HPDE6-E6E7 (cell line): ENCODE data around the gene HDAC8.
"Not testable (repeated sequence)": the region's sequence is repeated elsewhere in the genome, so short reads cannot be mapped to it uniquely, and the experiment has no call there.

Experiments
- DNase-seq: peaks from one replicate; pipeline ENCODE4 v3.0.0; 2011; ENCODE audit warnings: missing footprints; ENCODE audit errors: extremely low spot score

HDAC8 gene

GRCh38 chrX:72461766-72462165 is 110.9 kb downstream of the HDAC8 start:
- no peak for DNase-seq

- DNase-seq: no peak
Measured at GRCh38 chrX:72461288-72461687, 111.4 kb downstream of the HDAC8 start.

GRCh38 chrX:72460715-72461114 is 111.9 kb downstream of the HDAC8 start:
- DNase-seq: no peak

- DNase-seq: not testable (repeated sequence)
Measured at GRCh38 chrX:72449034-72449433, 123.6 kb downstream of the HDAC8 start.

- not testable (repeated sequence) for DNase-seq
Measured at GRCh38 chrX:72440764-72441163, 131.9 kb downstream of the HDAC8 start.

GRCh38 chrX:72436010-72436409 is 136.6 kb downstream of the HDAC8 start:
- DNase-seq: no peak

GRCh38 chrX:72430405-72430968 is 142.2 kb downstream of the HDAC8 start:
- DNase-seq: no peak

- no peak for DNase-seq
Measured at GRCh38 chrX:72421797-72422196, 150.8 kb downstream of the HDAC8 start.

GRCh38 chrX:72409993-72410392 is 162.7 kb downstream of the HDAC8 start:
- DNase-seq: no peak

- no peak for DNase-seq
Measured at GRCh38 chrX:72408885-72409284, 163.8 kb downstream of the HDAC8 start.

- not testable (repeated sequence) for DNase-seq
Measured at GRCh38 chrX:72405136-72405535, 167.5 kb downstream of the HDAC8 start.

GRCh38 chrX:72402614-72403013 is 170.0 kb downstream of the HDAC8 start:
- DNase-seq: no peak

- DNase-seq: no peak
Measured at GRCh38 chrX:72399816-72400215, 172.8 kb downstream of the HDAC8 start.

GRCh38 chrX:72396117-72396516 is 176.5 kb downstream of the HDAC8 start:
- DNase-seq: no peak

- no peak for DNase-seq
Measured at GRCh38 chrX:72395237-72395636, 177.4 kb downstream of the HDAC8 start.

- DNase-seq: no peak
Measured at GRCh38 chrX:72394518-72395170, 178.0 kb downstream of the HDAC8 start.

GRCh38 chrX:72393836-72394517 is 178.7 kb downstream of the HDAC8 start:
- no peak for DNase-seq

GRCh38 chrX:72392816-72393800 is 179.5 kb downstream of the HDAC8 start:
- DNase-seq: no peak

- no peak for DNase-seq
Measured at GRCh38 chrX:72392042-72392441, 180.6 kb downstream of the HDAC8 start.

- DNase-seq: no peak
Measured at GRCh38 chrX:72387247-72387646, 185.4 kb downstream of the HDAC8 start.

GRCh38 chrX:72382202-72382595 is 190.4 kb downstream of the HDAC8 start:
- no peak for DNase-seq
